CD4-positive, alpha-beta T cell treated with Interleukin-2 at 100 ng/mL for 4 hours (primary cell): ENCODE data around the gene SEZ6L.
"Not testable (repeated sequence)": the region's sequence is repeated elsewhere in the genome, so short reads cannot be mapped to it uniquely, and the experiment has no call there.

Source experiments
- DNase-seq: peaks from one replicate; pipeline ENCODE4 v3.0.0-alpha.2; 2020; ENCODE audit warnings: low spot score

SEZ6L gene

DNA sequence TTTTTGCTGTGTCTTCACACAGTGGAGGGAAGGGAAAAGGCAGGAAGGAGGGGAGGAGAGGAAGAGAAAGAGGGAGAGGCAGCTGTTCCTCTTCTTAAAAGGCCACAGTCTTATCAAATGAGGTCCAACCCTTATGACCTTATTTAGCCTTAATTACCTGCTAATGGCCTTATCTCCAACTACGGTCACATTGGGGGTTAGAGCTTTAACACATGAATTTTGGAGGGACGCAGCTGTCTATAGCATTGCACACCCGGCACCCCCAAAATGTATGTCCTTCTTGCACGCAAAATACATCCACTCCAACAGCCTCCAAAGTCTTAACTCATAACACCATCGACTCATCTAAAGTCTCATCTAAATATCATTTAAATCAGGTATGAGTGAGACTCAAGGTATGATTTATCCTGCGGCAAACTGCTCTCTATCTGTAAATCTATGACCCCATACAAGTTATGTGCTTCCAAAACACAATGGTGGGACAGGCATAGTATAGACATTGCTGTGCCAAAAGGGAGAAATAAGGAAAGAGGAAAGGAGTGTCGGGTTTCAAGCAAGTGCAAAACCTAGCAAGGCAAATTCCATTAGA lies 214.8 kb downstream of the SEZ6L start:
- DNase-seq = no peak

DNA sequence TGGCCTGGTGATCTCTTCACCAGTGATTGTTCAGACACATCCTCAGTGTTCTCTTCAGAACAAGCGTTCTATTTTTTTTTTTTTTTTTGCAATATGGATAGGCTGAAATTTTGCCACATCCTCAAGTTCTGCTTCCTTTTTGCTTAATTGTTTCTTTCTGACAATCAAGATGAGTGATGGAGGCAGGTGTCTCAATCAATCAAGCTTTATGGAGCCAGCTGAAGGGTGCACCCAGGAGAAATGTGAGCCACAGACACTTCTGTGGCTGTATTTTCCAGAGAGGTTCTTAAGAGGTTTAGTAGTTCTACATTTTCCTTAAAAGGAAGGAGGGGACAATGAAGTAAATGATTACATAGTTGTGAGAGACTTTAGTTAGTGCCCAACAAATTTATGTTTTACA lies 215.9 kb downstream of the SEZ6L start:
- no peak for DNase-seq

DNA sequence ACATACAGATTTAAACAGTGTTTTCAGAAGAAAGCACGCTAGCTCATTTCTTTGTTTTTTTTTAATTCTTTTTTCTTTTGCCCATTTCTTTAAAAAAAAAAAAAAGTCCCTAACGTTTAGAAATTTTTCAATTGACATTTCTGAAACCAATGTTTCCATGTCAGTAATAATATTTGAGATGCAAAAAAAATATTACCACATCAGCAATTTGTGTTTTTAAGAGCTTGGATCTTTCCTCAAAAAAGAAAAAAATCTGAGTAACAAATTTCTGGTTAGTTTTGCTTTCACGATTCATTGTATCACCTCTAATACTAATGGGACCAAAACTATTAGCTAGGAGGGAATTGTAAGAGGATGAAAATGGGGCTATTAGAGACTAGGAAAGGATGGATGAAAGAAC lies 219.9 kb downstream of the SEZ6L start:
- no peak for DNase-seq

DNA sequence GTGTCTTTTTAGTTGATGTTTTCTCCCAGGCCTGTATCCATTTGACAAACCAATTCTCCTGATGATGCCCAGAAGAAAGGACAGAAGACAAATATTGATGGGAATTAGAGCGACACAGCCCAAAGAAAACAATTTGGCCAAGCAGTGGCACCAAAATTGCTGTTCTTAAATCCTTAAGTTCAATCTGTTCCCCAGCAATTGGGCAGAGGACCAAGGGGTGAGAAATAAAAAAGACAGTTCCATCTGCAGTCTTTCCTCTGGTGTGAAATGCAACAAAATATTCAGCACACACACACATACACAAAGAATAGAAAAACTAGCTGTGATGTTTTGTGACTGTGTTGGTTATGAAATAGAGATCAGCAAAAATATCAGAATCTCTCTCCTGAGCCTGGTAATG lies 221.8 kb downstream of the SEZ6L start:
- DNase-seq = no peak

DNA sequence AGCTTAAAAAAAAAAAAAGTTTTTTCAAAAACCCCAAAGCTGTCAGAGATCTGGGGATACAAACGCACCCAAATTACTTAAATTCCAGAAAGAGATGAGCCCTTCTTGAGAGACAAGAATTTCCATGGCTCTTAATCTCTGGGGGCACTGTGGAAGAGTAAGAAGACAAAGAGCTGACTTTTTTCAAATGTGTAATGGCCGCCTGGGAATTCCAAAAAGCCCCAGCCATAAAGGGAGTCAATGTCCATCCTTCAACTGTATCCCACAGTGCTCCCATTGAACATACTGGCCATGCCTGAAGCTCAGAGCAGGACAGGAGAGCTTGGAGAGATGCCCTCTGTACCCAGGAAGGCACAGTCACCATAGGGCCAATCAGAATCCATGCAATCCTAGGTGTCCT lies 222.4 kb downstream of the SEZ6L start:
- no peak for DNase-seq

DNA sequence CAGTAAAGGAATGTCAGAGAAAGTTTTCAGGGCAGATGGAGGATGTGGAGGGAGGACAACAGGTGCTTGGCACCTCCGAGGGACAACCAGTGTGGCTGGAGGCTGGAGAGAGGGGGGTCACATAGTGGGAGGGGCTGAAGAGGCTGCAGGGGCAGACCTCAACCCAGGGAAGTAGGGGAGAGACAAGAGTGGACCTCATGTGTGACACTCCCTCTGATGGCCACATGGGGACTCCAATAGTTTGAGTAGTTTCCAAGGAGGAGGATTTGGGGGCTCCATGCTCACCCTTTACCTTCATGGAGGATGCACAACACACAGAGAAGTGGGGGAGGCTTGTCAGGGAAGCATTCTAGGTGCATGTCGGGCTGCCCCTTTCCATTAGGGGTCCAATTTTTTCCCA lies 224.7 kb downstream of the SEZ6L start:
- DNase-seq = no peak

DNA sequence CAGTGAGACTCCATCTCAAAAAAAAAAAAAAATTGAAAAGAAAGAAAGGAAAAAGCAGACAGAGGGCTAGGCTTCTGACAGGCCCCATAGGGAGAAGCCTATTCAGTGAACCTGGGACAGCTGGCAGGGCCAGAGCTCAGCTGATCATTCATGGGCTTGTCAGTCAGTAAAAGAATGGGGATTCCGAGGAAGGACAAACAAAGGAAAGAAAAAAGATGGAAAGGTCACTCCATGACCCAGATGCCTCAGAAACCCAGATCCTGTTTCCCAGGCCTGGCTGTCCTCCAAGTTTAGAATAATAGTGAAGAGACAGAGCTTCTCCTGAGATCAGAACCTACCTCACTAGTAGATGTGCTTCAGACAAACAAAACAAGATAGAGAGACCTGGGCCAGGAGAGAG lies 225.5 kb downstream of the SEZ6L start:
- no peak for DNase-seq

DNA sequence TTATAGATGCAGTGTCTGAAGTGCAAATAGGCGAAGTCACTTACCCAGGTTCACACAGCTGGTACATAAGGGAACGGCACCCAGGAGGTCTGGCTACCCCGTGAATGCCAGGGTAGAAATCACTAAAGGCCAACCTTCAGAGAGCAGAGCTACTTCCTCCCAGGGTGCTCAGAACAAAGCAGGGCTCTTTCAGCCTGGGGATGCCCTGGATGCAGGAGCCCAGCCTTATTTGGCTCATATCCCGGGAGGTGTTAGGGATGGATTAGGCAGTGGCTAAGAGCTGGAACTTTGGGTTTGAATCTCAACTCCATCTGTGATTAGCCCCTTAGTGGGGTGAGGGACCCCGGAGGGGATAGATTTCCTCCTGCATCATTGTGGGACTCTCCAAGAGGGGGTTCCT lies 226.7 kb downstream of the SEZ6L start:
- no peak for DNase-seq

DNA sequence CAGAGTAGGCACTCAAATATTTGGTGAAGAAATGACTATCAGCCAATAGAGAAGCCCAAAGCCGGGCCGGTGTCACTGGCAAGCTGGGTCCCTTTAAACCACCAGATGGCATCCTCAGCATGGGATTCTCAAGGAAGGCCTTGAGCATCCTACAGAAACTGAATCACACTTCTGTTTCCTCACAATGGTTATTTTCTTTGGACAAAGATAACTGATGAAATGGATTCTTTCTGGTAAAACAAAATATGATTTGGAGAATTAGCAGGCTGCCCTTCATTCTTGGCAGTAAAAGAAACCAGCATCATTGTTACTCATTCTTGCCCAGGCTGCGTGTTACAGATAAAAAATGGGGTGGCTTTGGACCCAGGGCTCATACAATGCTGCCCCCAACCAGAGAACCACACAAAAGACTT lies 229.5 kb downstream of the SEZ6L start:
- peak; percentile 58 for DNase-seq

DNA sequence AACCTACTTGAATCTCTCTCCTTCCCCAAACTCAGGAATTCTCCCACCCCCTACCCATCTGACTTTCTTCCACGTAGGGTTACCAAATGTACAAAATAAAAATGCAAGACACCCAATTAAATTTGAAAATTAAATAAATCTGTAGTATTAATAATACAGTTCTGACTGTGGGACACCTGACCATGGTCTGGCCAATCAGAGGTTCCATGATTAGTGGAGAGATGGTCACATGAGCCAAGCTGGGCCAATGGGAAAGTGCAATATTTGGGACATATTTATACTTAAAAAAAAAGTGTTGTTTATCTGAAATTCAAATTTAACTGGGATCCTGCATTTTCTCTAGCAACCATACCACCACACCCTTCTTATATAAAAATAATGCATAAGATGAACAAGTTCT lies 230.0 kb downstream of the SEZ6L start:
- DNase-seq = no peak

DNA sequence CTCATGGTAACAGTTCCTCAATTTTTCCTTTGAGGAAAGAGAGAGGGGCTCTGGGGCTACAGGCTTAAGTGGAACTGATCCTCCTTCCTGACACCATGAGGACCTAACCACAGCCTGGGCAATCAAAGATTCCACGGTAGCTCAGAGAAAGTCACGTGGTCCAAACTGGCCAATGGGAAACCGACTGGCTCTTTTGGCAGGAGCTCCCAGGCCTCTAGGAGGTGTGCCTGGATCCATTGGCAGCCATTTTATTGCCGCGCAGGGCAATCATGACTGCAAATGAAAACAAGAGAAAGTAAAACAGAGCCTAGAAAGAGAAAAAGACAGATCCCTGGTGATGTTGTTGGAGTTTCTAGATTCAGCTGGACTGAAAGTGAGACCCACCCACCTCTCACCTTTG lies 232.5 kb downstream of the SEZ6L start:
- no peak for DNase-seq

DNA sequence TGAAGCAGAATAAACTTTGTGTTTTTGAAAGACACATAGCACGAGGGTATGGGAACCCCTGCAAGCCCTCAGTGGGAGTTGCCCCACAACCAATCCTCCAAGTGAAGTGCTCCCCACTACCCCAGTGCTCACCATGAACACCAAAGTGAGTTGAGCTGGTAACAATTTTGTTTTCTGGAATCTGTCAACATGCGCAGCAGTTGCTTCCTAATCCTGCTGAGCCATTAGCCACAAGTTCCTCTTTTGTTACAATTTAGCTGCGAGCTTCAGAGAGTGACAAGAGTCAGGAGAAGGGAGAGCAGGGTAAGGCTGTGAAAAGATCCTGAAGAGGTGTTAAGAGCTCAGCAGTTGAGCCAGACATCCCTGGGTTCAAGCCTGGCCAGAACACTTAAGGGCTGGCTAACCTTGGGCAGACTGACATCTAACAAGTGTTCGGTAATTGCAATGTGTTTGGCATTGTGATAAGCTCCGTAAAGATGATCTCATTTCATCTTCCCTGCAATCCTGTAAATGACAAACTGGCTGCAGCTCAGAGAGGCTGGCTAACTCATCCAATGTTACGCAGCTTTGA lies 235.7 kb downstream of the SEZ6L start:
- no peak for DNase-seq

DNA sequence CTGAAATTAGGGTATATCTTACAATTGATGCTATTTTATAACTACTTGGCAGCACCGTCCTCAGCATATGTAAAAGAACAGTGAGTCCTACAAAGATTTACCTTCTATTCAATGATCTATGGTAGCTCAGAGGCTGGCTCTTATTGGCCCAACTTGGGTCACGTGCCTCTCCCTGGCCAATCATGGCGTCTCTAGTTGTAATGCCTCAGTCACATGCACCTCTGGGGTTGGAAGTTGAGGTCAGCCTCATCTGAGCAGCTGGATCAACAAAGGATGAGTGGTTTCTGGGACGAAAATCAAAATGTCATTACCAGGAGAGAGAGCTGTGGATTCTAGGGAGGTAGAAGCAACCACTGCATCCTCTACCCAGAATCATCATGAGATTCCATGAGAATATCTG lies 236.9 kb downstream of the SEZ6L start:
- DNase-seq = no peak

DNA sequence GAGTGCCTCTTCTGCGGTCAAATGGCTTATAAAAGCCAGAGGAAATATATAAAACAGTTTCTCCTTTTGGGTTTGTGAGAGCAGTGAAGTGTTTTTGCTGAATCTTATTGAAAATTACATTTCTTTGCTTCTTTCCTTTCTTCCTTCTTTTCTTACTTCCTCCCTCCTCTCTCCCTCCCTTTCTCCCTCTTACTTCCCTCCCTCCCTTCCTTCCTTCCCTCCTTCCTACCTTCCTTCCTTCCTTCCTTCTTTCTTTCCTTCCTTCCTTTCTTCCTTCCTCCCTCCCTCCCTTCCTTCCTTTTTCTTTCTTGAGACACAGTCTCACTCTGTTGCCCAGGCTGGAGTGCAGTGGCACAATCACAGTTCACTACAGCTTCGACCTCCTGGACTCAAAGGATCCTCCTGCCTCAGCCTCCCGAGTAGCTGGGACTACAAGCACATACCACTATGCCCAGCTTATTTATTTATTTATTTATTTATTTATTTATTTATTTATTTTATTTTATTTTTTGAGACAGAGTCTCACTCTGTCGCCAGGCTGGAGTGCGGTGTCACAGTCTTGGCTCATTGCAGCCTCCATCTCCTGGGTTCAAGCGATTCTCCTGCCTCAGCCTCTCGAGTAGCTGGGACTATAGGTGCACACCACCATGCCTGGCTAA lies 239.4 kb downstream of the SEZ6L start:
- not testable (repeated sequence) for DNase-seq

DNA sequence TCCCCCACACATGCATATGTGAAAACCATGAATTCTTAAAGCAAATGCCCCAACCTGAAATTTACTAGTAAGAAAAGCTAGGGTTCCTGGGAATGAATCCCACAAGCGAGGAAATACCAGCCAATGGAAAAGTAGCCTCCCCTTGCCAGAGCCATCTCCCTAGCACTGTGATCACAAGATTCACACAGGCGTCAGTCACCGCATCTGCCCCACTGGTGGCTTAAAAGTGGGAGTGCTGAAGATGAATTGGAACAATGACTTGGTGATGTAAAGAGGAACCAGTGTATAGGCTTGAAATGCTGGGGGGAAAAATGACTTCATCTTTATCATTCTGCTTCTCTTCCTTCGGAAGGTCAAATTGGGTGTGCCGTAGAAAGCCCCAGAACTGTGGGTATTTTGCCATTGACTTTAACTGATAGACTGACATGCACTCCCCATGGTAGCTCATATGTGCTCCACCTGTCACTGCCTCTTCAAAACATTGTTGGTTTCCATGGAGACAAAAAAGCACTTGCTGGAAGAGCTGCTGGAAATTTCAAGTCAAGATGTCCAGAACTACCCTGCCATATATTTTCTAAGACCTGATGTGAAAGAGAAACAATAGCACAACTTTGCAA lies 240.6 kb downstream of the SEZ6L start:
- DNase-seq = no peak

DNA sequence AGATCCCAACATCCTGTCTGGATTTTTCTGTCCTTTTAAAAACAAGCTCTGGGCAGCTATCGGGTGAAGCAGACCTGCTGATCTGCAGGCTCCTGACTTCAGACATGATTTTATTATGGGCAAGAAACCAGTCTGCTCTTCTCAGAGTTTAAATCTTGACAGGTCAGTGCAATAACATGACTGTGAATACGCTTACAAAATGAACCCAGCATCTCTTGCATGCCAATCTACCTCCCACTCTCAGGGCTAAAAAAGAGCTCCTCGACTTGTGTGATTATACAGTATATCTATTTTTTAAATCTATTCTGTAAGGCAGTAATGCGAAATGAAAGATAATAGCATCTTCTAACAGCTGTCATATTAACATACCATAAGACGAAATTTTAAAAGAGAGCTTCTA lies 241.1 kb downstream of the SEZ6L start:
- DNase-seq = no peak

DNA sequence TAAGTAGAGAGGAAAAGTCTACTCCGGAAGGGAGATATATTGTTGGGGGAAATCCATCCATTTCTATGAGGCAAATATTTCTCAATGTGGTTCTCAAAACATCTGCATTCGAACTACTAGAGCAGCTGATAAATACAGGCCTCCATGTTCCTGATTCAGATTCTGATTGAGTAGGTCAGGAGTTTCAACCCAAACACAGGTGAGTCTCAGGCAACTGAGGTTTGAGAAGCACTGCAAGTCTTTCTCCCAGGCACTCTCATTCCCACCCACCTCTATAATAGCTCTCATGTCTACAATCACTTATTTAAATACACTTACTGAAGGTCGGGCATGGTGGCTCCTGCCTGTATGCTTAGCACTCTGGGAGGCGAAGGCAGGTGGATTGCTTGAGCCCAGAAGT lies 245.1 kb downstream of the SEZ6L start:
- DNase-seq = no peak

DNA sequence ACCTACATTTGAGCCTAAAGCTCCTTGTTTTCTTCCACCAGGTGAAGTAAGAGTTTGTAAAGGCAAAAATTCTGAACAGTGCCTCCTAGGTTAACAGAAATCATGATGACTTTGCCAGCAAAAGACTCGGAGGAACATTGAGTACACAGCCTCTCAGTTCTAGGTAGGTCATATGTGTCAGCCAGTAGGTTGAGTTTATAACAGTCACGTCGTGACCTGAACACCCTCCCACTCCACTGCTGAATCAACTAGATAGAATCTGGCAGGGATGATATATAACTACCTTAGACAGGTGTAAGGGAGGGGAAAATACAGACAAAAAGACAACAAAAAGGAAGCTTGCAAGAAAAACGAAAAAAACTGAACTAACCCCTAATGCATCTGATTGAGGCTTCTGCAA lies 247.0 kb downstream of the SEZ6L start:
- no peak for DNase-seq

DNA sequence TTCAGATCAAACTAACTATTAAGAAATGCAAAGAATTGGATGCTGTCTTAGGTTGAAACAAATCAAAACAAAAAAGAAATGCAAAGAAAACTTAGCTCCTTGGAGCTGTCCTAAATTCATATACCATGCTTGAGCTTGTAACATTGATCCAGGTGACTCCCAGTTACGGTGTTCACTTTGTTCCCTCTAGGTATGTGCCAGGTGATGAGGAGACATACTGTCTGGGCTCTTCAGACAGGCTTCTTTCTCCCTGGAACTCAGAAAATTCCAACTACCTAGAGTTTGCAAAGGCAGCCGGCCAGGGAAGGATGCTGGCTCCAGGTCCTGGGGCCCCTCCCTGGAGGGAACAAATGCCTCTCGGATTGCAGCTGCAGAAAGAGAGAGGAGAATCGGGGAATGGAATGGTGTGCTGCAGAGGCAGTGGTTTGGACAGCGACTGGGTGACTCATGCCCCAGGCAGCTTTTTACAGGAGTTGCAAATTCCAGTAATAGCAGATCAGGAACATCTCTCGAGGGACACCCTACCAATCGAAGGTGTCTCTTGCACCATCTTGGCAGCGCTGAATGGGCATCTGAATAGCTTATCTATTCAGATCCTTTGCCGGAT lies 247.5 kb downstream of the SEZ6L start:
- no peak for DNase-seq

DNA sequence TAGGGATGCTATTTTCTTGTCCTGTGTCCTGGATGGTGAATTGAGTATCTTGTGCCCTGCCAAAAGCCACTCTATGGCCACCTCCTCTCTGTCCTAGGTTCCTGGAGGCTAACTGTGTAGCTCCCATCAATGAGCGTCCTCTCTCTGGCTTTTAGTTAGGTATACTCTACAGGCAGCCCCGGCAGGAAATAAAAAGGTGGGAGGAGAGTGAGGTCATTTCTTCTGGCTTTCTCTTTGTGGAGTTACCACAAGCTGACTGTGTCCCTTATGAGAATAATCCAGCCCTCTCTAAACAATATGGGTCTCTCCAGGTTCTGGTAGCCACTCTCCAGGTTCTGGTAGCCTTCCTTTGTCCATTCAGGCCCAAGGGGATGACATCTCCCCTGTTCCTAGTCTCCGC lies 248.1 kb downstream of the SEZ6L start:
- no peak for DNase-seq

DNA sequence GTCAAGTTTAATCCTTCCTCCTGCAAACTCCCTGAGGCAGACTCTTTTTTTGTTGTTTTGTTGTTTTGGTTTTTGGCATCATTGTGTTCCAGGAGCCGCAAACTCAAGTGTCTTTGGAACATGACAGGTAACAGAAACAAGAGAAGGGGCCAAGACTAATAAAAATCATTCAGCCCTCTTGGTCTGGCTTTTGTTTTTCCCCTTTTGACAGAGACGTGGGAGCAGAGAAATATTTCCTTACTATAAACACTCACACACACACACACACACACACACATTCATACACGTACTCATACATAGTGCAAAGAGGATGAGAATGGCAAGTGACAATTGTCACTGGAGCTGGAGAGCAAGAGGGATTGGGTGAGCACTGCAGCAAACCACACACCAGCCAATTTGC lies 249.4 kb downstream of the SEZ6L start:
- DNase-seq = no peak

DNA sequence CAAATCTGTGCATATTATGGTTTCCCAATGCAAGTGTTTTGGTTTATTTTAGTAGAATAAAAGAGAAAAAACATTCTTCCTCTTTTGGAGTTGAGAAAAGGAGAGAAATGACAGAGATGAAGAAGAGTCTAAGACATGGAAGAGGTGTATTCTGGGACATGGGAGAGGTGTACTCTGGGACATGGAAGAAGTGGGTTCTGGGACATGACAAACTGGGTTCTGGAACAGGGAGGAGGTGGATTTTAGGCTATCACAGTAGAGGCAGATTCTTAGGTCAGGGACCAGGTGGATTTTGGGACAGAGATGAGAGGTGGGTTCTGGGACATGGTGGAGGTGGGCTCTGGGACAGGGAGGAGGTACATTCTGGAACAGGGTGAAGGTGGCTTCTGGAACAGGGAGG lies 257.7 kb downstream of the SEZ6L start:
- no peak for DNase-seq
